Upper lobe of left lung (tissue), 6 donors: ENCODE data around the gene COL23A1. TPM values are rescaled to one million over a fixed set of nuclear protein-coding genes. Genes with fewer than 3 reads are reported as not detected.

Experiments
- ATAC-seq, 2 donors: fragments of 200-7000 bp; cut with Tn5 transposase; one replicate each; pipeline ENCODE4 v1.9.1; 2022; ENCODE audit warnings: mild to moderate bottlenecking in 2 of 2, moderate library complexity in 2 of 2; ENCODE audit not compliant: low FRiP score in 2 of 2
- DNase-seq, 2 donors: peaks; one replicate each; pipeline ENCODE4 v3.0.0-alpha.2; 2019 to 2020
- H3K27ac ChIP-seq, 4 donors: fragments of 200-600 bp; sonication (generic); one replicate each; pipeline ENCODE4 v1.5.1; 2016 to 2019
- H3K27me3 ChIP-seq, 4 donors: fragments of 200-600 bp; sonication (generic); one replicate each; pipeline ENCODE4 v1.5.1; 2017 to 2019
- H3K36me3 ChIP-seq, 4 donors: fragments of 200-600 bp; sonication (generic); one replicate each; pipeline ENCODE4 v1.5.1; 2016 to 2019
- H3K4me1 ChIP-seq, 4 donors: fragments of 200-600 bp; sonication (generic); one replicate each; pipeline ENCODE4 v1.5.1; 2018 to 2019
- H3K4me3 ChIP-seq, 4 donors: fragments of 200-600 bp; sonication (generic); one replicate each; pipeline ENCODE4 v1.5.1; 2017 to 2019; ENCODE audit warnings: mild to moderate bottlenecking in 2 of 4, moderate library complexity in 1 of 4
- H3K9me3 ChIP-seq, 4 donors: fragments of 200-600 bp; sonication (generic); one replicate each; pipeline ENCODE4 v1.5.1; 2018 to 2019
- EP300 ChIP-seq, 4 donors: sonication (generic); formaldehyde crosslinking; IDR thresholded peaks; one replicate each; pipeline ENCODE4 v1.5.1; 2017; ENCODE audit warnings: antibody characterized with exemption in 4 of 4, control low read depth in 2 of 4
- POLR2A ChIP-seq, 4 donors: fragments of 450-650 bp; IDR thresholded peaks; one replicate each; pipeline ENCODE4 v1.5.1; 2016 to 2017; ENCODE audit warnings: antibody characterized with exemption in 4 of 4, mild to moderate bottlenecking in 2 of 4
- POLR2AphosphoS5 ChIP-seq, 2 donors: sonication (generic); formaldehyde crosslinking; IDR thresholded peaks; one replicate each; pipeline ENCODE4 v1.5.1; 2017; ENCODE audit warnings: antibody characterized with exemption in 2 of 2
- WGBS, 2 donors: methylation state at CpG; one replicate each; pipeline ENCODE4 v1.1.5; 2017 to 2018; 5-methylcytosine and 5-hydroxymethylcytosine counted together
- total RNA-seq, 6 donors: library from RNA; depleted of rRNA in 4 of 6; stranded (reverse); fragments of >200 nt in 4 of 6; gene quantifications; one replicate each; pipeline versions ENCODE4 v1.1.0 to v1.2.1, GENCODE V29; 2016 to 2021
- TF ChIP-seq, protein P1 (sequence below), 6 experiments: fragments of 450-650 bp in 4 of 6; fragments of 200-600 bp in 2 of 6; sonication (generic) in 2 of 6; IDR thresholded peaks; one replicate each; pipeline ENCODE4 v1.5.1; 2016 to 2019; ENCODE audit warnings: antibody characterized with exemption in 6 of 6
- donor health status: DM: no; HTN: no; CAD: no; lungs with moderate emphysema.
- donor health status: DM: no; HTN: yes; CAD: no; lungs with severe emphysema.

COL23A1 gene
- total RNA-seq, 6 donors from 2014 or later, result 0.61 to 3.1 (median 1.5) TPM

- DNase-seq (peak in 1 of 2 donors; percentile 70), ATAC-seq (peak in 1 of 2 donors; percentile 1)
- no peaks in the 10 kb centered on the region for H3K27me3 ChIP-seq
- peaks cover 53 to 85% (median 62%) of the 10 kb centered on the region in 4 donors for H3K4me1 ChIP-seq
- no peak overlapping the region for H3K4me3 ChIP-seq
- no peaks in the 10 kb centered on the region for H3K9me3 ChIP-seq
- 37 to 40% methylated on average over 4 of the region's 4 CpGs for WGBS, 2 donors
- no peak for TF ChIP-seq POLR2A (IDR thresholded peaks at IDR 0.05)
- TF ChIP-seq POLR2AphosphoS5 (IDR thresholded peaks at IDR 0.05), result peak in 1 of 2 donors; percentile 22
- TF ChIP-seq, protein P1, sequence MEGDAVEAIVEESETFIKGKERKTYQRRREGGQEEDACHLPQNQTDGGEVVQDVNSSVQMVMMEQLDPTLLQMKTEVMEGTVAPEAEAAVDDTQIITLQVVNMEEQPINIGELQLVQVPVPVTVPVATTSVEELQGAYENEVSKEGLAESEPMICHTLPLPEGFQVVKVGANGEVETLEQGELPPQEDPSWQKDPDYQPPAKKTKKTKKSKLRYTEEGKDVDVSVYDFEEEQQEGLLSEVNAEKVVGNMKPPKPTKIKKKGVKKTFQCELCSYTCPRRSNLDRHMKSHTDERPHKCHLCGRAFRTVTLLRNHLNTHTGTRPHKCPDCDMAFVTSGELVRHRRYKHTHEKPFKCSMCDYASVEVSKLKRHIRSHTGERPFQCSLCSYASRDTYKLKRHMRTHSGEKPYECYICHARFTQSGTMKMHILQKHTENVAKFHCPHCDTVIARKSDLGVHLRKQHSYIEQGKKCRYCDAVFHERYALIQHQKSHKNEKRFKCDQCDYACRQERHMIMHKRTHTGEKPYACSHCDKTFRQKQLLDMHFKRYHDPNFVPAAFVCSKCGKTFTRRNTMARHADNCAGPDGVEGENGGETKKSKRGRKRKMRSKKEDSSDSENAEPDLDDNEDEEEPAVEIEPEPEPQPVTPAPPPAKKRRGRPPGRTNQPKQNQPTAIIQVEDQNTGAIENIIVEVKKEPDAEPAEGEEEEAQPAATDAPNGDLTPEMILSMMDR (IDR thresholded peaks at IDR 0.05), result no peak
- no peak for TF ChIP-seq EP300 (IDR thresholded peaks at IDR 0.05)
- H3K27ac ChIP-seq, result peak overlapping the region in 3 of 4 donors; percentile 18 to 91 (median 82)
- no peaks in the 10 kb centered on the region for H3K36me3 ChIP-seq
Observed at GRCh38 chr5:178236679-178237078, 353.5 kb downstream of the COL23A1 start.

- H3K4me1 ChIP-seq, result peaks cover 53 to 86% (median 63%) of the 10 kb centered on the region in 4 donors
- ATAC-seq, result no peak
- no peaks in the 10 kb centered on the region for H3K27me3 ChIP-seq
- peak overlapping the region in 1 of 4 donors; percentile 18 for H3K27ac ChIP-seq
- DNase-seq, result no peak
- TF ChIP-seq, protein P1 (IDR thresholded peaks at IDR 0.05), result no peak
- TF ChIP-seq EP300 (IDR thresholded peaks at IDR 0.05) (no peak), POLR2AphosphoS5 (IDR thresholded peaks at IDR 0.05) (no peak), POLR2A (IDR thresholded peaks at IDR 0.05) (no peak)
- H3K36me3 ChIP-seq, result peaks cover 0 to 3% (median under 1%) of the 10 kb centered on the region in 4 donors
- 81 to 94% methylated on average over 9 of the region's 9 CpGs for WGBS, 2 donors
- H3K4me3 ChIP-seq, result no peak overlapping the region
- H3K9me3 ChIP-seq, result no peaks in the 10 kb centered on the region
Observed at GRCh38 chr5:178236126-178236525, 354.1 kb downstream of the COL23A1 start.

GRCh38 chr5:178235588-178235974 lies 354.6 kb downstream of the COL23A1 start:
- Histone ChIP-seq H3K27me3 (no peaks in the 10 kb centered on the region), H3K4me3 (no peak overlapping the region), H3K9me3 (no peaks in the 10 kb centered on the region), H3K27ac (no peak overlapping the region), H3K4me1 (peaks cover 53 to 86% (median 66%) of the 10 kb centered on the region in 4 donors), H3K36me3 (peaks cover 0 to 5% (median 2%) of the 10 kb centered on the region in 4 donors)
- no peak for TF ChIP-seq EP300 (IDR thresholded peaks at IDR 0.05)
- TF ChIP-seq, protein P1 (IDR thresholded peaks at IDR 0.05), result no peak
- TF ChIP-seq POLR2AphosphoS5 (IDR thresholded peaks at IDR 0.05), result no peak
- TF ChIP-seq POLR2A (IDR thresholded peaks at IDR 0.05), result no peak
- WGBS, 2 donors, result 83 to 88% methylated on average over 2 to 3 of the region's 3 CpGs
- DNase-seq, result no peak
- no peak for ATAC-seq

GRCh38 chr5:178234750-178235587 lies 355.2 kb downstream of the COL23A1 start:
- H3K27ac ChIP-seq, result peak overlapping the region in 2 of 4 donors; percentile 48 to 54
- ATAC-seq, result no peak
- TF ChIP-seq, protein P1 (IDR thresholded peaks at IDR 0.05), result peak; percentile 37 to 69 (median 58)
- TF ChIP-seq POLR2AphosphoS5 (IDR thresholded peaks at IDR 0.05) (no peak), EP300 (IDR thresholded peaks at IDR 0.05) (no peak), POLR2A (IDR thresholded peaks at IDR 0.05) (no peak)

More at GRCh38 chr5:178234750-178235587, 355.2 kb downstream of the COL23A1 start:
- H3K9me3 ChIP-seq, result no peaks in the 10 kb centered on the region
- peaks cover 50 to 86% (median 67%) of the 10 kb centered on the region in 4 donors for H3K4me1 ChIP-seq
- no peak overlapping the region for H3K4me3 ChIP-seq
- no peaks in the 10 kb centered on the region for H3K27me3 ChIP-seq
- 27 to 54% methylated on average over 6 to 12 of the region's 12 CpGs for WGBS, 2 donors
- peak in 1 of 2 donors; percentile 74 for DNase-seq
- H3K36me3 ChIP-seq, result peaks cover 0 to 10% (median 5%) of the 10 kb centered on the region in 4 donors
